Medulla oblongata (tissue), 1 donor: ENCODE data around the gene GAP43.

ENCODE experiments used
- DNase-seq: peaks from one replicate; pipeline ENCODE4 v3.0.0-alpha.2; 2015; ENCODE audit errors: extremely low spot score

The GAP43 gene

DNA sequence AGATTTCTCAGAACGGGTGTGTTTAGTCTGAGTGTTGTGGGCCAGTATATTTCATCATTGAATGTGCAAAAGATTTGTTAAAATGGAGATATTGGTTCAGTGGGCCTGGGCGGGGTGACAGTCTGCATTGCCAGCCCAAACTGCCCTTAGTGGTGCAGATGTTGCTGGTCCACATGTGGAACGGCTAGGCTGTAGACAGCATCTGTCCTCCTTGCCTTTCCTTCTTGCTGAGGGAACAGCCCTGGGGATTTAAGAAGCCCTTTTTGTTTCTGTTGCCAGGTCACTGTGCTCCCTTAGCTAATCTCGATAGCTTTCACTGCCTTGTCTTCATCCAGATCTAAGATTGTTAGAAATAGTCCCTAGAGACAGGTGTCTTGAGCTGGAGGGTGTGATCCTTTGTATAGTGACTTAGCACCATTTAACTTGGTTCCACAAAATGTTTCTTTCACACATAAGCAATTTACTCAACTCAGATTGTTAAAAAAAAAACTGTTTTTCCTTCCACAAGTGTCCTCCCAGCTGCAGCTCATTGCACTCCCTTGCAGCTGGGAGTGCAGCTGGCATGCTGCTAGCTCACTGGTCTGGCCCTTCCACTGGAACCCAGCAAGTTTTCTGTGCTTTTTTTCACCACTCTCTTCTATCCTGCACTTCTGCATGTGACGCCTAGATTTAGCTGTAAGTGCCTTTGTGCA lies 37.5 kb downstream of the GAP43 start:
- no peak for DNase-seq

DNA sequence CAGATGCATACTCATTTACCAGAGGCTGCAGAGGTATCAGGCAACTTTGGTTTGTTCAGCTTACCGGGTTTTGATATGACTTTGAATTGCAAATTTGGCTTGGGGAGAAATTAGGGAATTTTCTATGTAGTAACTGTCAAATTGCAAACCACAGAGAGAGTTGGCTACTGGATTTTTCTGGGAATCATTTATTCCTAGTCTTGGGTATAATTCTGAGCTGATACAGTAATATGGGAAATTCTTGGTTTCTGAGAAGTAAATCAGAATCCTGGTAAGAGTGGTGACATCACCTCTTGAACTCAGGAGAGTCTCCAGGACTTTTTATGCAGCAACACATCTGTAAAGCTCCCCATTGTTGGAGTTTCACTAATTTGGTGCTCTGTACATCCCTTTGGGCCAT lies 39.0 kb downstream of the GAP43 start:
- no peak for DNase-seq

DNA sequence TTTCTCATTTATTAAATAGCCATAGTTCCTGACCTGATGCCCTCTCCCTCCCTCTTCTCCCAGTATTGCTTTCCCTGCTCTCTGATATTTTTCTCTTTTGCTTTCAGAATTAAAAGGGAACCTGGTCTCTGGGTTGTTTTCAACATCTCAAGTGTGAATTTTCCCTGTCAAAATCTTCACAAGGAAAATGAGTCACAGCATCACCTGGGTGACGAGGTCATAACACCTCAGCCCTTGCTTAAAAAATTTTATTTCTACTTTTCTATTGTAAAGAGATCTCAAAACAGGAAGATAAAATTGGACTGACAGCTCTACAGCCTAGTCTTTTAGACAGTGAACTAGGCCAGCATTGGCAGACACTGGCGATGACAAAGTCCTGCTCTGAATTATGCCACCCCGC lies 40.1 kb downstream of the GAP43 start:
- DNase-seq: no peak

DNA sequence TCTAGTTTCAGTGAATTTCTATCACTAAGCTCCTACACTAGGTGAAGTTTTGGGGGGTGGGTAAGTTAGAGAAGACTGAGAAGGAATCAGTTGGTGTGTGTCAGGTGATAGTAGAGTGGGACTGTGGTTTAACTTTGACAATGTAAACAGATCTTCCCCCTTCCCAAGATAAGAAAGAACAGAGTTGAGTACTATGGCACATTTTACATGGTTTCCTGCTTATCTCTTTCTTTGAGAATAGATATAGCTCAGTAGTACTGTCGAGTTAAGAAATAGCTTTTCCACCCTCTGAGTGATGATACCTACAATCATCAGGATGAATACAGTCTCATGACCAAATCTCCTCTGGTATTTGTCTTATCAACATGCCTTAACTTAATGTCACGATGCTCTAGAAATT lies 42.8 kb downstream of the GAP43 start:
- DNase-seq: no peak

DNA sequence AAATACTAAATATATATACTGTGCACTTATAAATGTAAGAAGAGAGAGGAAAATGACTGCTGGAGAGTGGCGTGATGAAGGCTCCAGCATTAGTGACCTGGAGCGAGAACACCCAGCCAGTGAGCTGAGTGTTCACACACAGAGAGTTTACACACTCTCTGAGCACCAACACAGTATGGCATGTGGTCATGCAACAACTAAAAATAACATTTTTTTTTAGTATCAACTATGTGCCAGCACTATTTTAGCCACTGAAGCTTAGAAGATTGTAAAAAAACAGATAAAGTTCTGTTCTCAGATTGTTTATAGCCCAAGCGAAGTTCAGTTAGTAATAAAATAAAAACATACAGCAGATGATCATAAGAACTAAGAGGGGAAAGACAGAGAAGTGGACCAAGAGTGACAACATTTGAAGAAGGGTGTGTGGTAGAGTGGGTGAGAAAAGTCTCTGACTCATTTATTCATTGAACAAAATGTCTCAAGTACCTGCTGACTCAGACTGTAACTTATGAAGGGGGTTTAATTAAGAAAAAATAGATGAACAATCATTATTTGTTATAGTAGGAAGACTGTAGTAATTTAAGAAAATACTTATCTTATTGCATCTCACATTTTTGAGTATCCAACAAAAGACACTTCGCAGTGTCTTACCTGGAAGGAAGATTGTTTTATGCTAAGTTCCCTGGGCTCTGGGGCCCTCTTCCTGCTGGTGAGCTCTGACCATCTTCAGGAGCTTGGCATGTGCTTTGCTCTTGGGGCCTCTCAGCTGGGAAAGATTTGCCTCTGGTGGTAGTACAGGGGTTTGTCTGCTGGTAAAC lies 43.8 kb downstream of the GAP43 start:
- DNase-seq: no peak

DNA sequence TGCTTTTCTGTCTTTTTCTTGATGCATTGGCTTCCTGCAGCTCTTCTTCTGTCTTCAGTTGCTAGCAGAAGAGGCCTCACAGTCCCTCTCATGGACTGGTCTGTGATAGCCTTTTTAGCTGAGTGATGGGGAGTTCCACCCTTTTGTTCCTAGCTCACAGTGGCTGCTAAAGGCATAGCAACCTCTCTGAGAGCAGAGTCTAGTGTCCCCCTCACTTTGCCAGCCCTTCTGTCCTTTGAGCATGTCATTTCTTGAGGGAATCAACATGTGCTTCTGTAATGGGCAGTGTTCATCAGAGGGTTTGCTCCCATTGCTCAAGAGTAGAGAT lies 44.4 kb downstream of the GAP43 start:
- no peak for DNase-seq

DNA sequence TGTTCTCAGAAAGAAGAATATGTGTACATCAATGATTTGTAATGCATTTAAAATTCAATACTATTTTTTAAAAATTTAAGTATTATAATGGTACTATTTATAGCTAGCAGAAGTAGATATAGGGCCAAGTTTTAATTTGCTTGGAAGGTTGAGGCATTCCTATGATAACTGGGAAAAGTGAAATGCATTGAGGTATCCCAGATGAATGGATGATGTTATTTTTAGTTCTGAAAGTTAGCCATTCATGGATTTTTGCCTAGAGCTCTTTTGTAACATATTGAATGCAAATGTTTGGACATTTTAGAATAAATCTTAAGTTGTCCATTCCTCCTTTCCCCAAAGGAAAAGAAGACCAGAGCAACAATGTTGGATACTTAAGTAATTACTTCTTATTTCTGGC lies 47.6 kb downstream of the GAP43 start:
- no peak for DNase-seq

DNA sequence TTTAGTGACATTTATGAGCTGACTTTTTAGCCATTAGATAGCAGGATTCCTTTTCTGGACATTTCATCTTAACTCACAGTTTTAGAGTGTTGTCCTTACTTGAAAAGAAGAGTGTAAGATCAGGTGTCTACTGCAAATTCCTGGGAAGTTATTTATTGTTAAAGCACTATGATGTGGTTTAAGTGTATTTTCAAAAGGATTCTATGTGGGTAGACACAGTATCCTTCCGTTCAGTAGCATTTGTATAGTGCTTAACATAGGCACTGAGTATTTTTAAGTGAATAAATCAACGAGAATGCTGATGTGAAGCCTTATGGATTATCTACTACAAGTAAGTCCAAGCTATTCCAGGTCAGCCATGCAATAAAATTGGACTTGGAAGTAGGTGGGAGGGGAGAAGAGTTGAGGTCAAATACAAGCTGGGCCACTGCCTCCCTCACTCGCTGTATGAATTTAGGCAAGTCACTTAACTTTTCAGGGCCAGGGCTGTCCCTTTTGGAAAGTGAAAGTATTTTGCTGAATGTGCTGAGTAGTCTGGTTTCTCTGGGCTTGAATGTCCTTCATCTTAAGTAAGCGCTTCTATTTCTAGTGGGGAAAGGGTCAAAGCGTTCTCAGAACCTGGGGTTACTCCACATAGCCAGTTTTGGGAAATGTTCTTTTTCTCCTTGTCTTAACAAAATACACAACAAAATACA lies 48.6 kb downstream of the GAP43 start:
- peak; percentile 42 for DNase-seq

DNA sequence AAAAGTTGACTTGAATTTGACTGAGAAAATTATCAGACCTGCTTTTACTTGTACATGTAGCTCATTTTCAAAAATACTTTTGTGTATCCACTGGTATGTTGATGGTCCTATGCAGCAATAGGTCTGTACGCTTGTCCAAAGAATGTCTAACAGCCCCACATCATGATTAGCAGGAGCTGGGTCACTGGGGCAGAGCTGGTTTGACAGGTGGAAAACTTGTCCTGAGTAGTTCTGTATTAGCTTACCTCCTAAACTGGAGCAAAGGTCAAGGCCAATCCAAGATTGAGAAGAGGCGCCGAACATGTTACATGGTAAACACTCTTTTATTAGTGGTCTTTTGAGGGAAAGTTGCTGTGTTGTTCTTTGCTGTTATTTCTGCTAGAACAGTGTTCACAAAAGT lies 50.6 kb downstream of the GAP43 start:
- DNase-seq: no peak

DNA sequence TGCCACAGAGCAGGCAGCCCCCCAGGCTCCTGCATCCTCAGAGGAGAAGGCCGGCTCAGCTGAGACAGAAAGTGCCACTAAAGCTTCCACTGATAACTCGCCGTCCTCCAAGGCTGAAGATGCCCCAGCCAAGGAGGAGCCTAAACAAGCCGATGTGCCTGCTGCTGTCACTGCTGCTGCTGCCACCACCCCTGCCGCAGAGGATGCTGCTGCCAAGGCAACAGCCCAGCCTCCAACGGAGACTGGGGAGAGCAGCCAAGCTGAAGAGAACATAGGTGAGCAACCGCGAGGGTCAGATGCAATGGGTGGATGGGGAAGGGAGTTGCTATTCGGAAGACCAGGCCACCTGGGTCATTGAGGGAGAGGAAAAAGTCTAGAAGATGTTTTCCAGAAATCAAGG lies 53.0 kb downstream of the GAP43 start:
- DNase-seq: no peak

DNA sequence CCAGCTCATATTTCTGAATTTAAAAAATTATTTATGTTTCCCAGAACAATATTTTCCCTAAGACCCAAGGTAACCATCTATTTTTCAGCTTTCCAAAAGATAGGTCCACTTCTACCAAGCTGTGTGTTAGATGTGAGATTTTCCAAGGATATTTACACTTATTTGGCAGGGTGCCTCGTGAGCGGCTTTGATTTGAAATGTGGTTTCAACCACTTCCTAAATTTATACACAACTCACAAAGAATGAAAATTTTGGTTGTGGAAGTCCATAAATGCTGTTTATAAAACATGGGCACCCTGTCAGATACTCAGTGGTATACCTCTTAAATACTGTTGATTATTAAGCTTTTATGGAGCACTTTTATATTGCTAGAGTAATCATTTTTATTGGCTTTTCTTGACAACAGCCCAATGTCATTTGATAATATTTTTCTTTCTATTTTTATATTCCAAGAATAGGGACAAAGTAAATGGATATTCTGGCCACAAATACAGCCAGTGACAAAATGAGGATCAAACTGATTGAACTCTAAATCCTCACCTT lies 57.6 kb downstream of the GAP43 start:
- no peak for DNase-seq

DNA sequence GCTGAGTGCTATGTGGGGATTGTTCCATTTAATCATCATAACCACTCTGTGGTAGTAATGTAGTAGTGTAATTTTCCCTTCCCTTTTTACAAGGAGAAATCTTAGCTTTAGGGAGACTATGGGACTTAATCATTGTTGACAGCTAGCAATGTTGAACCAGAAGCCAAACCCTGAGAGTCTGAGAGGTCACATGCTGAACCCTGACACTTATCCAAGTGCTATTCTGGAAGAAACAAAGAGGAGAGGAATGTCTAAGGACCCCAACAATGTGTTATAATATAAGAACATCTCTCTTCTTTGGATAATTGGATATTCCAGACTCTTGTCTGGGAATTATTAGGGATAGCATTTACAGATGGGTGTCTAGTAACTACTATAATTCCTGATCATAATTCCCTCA lies 58.4 kb downstream of the GAP43 start:
- DNase-seq: no peak

DNA sequence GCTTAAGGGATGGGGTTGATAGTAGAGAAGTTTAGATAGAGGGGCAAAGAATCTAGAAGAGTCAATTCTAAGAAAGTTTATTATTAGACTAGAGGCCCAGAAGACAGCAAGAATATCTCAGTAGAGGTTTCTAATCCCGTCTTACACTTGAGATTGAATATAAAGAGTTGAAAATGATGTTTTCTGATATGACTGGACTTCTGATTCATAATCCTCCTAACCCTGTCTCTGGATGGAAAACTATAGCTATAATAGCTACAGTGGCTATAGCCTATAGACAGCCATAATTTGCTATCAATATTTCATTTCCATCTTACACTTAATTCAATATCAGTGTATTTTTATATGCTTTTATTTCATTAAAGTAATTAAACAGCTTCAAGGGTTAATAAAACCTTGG lies 60.0 kb downstream of the GAP43 start:
- DNase-seq: no peak

DNA sequence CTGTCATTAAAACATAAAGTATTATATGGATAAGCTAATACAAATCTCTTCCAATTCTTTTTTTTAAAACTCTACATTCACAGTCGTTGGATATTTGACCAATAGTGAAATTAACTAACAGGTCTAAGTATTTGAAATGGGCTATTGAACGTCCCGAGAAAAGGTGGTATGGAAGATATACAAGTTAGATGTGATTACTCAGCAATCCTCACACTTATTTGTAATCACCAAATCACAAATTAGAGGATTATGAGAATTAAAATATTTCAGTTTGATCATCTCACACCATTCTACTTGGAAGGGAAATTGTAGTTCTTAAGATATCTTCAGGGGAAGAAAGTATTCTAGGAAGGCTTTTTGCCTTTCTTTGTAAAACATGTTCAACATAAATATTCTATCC lies 60.5 kb downstream of the GAP43 start:
- DNase-seq: no peak

DNA sequence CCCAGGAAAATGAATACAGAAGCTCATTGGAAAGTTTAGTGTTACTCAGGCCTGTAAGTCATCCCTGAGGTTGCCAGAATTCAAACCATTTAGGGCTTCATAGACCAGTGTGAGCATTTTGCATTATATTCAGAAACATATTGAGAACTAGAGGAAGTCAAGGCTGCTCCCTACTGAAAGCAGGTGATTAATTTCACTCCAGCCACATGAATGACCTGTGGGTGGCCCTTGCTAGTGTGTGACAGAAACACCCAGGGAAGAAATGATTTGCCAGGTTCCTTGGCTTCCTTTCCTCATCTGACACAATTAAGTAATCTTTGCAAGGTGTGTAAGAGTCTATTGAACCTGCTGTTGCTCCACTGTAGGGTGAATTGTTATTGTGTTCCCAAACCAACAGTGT lies 61.8 kb downstream of the GAP43 start:
- DNase-seq: no peak

DNA sequence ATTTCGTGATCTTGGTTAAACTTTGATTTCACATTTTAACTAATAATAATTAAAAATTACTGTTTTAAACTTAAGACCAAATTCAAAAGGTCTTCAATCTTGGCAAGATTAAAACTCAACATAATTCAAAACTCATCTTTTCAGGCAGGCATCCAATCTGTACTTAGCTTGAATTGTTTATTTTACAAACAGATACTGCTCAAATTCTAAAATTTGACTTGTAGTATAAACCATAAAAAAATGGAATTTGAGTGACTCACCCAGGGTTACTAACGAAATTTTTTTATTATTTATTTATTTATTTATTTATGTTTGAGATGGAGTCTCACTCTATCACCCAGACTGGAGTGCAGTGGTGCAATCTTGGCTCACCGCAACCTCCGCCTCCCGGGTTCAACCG lies 64.4 kb downstream of the GAP43 start:
- no peak for DNase-seq

DNA sequence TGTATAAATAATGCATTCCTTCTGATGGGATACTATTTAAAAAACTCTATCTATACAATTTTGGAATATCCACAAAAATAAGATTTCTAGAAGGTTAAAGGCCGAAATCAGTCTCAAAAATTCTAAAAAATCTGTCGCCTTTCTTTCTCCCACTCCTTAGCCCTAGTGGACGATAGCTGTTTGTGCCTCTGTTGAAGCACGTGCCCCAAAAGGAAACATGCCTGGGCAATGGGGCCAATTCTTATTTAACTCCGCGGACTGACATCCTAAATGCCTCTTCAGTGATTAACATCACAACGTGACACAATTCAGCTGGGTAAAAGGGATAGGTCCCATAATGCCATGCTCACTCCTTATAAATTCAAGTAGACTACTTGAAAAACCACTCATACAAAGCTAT lies 65.1 kb downstream of the GAP43 start:
- no peak for DNase-seq

DNA sequence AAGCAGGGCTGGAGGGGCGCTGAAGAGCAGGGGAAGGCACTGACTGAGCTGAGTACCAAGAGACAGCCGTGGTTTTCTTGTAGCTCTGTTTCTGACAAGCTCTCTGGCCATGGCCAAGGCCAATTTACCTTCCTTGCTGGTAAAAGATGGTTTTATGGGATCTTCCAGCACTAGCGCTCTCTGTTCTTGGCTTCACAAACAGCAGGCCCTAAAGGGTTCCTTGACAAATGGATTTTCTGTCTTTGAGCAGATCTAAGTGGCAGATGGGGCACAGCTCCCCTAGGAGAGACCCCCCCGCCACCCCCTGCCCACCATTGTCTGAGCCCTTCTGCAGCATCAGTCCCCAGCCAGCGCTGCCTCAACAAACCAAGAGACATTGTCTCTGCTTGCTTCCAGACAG lies 66.6 kb downstream of the GAP43 start:
- no peak for DNase-seq

DNA sequence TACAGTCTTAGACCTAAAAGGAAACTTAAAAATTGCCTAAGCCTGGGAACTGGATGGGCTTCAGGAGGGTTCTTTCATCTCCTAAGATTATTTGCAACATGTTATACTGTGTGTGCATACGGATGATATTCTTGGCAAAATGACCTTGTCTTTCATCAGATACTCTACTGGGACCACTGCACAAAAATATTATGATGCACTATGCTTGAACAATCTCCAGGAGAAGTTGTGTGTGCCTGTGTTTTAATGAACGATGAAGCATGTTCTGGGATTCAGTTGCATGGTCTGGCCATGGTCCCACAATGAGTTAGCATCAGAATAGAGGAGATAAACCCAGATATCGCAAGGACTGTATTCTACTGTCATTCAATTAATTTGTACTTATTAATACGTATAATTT lies 68.7 kb downstream of the GAP43 start:
- no peak for DNase-seq

DNA sequence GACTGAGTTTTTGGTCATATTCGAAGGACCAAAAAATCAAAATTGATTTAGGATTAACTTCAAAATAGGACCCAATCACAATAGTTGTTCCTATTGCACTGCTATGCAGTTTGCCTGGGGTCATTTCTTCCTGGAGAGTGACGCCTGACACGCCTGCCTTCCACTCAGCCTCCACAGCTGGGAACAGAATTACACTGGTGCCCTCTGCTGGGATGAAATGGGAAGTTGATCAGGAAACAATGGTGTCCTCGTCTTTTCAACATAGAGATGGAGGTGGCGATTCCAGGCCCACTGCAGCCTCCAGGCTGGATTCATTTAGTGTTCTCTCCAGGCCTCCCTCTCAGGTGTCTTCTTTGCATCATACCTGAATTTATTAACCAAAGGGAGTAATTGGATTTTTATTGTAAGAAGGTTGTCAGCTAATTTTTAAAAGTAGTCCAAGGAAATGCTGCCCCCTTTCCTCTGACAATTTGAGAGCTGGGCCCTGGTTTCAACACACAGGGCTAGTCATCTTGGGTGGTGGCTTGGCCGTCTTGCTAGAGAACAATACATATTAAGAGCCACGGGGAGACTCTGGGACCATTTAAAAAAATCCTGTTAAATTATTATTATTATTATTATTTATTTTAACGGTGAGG lies 69.7 kb downstream of the GAP43 start:
- peak; percentile 93 for DNase-seq

DNA sequence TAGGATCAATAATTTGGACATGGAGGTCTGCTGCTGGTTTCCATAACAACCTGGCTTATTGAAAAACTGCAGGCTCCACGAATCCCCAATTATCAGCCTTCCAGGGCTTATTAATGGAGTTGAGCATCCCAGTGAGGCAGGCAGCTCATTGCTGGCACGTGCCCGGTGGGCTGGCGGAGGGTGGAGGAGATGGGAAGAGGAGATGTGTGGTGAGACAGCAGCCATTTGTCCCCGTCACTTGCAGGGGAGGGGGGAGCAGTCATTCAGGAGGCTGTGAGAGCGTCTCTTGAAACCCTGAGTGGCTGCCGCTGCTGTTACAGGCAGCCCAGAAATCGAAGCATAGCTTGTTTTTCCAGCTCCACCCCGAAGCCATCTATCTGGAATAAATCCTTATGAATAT lies 70.6 kb downstream of the GAP43 start:
- peak; percentile 15 for DNase-seq

DNA sequence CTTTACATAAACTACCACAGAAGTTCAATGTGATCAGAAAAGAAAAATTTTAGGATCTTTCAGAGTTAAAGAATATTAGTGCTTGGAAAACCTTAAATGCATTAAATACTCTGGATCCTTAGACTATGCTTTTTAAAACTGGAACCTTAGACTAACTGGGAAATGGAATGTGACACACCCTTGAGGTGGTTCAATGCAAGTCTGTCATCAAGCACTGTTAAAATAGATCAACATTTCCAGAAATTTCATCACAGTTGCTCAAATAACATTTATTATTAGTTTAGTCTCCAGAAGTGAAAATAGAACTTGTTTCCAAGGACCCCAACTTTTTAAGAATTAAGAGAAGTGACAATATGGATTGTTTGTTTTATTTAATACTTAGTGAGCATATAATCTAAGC lies 71.8 kb downstream of the GAP43 start:
- no peak for DNase-seq
